Measurements from ENCODE around the gene ATP9A. TPM values are rescaled to one million over a fixed set of nuclear protein-coding genes. Genes with fewer than 3 reads are reported as not detected.

ATP9A gene
- total RNA-seq, 1 experiment from 2014 or later = 31.3 TPM

DNA sequence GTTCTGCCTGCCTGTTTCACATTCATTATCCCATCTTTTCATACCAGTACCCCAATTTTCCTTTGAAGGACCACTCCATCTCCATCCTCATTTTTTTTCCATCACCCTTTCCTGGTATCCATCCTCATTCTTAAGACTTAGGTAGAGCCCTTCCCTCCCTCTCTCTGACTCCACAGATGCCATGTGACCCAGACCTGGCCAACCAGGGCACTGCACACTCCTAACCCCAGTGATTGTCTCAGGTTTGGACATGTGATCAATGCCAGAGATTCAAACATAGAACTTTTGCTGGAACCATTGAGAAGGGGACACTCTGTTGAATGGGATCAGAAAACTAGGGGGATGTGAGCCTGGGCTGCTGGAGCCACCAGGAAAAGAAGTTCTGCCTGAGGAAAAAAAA, 186.6 kb downstream of the ATP9A start:
- intact Hi-C loops (cut with micrococcal nuclease) = no loop called here
- CTCF ChIA-PET = no interaction called here

DNA sequence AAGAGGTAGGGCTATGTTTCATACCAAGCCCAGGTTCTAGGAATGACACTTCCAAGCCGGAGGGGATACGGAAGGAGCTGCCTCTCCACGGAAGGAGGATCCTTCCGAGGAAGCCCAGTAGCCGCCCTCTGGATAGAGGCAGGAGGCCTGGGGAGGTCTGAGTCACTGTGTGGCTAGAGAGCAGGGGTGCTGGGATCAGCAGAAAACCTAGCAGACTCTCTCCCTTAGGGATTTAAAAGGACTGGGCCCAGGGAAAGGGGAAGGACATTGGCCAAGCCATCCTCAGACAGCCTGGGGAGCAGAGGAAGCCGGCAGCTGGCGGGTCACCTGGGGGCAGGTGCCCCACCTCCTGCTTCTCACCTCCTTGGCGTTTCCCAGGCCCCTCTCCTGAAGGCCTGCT, 189.1 kb downstream of the ATP9A start:
- TF ChIP-seq EZH2phosphoT487 (IDR thresholded peaks at IDR 0.05; ENCODE audit: borderline replicate concordance, low read length) (no peak), EZH2 (IDR thresholded peaks at IDR 0.05; ENCODE audit: low read length, unreplicated experiment) (no peak)
- TF ChIP-seq, protein P1, sequence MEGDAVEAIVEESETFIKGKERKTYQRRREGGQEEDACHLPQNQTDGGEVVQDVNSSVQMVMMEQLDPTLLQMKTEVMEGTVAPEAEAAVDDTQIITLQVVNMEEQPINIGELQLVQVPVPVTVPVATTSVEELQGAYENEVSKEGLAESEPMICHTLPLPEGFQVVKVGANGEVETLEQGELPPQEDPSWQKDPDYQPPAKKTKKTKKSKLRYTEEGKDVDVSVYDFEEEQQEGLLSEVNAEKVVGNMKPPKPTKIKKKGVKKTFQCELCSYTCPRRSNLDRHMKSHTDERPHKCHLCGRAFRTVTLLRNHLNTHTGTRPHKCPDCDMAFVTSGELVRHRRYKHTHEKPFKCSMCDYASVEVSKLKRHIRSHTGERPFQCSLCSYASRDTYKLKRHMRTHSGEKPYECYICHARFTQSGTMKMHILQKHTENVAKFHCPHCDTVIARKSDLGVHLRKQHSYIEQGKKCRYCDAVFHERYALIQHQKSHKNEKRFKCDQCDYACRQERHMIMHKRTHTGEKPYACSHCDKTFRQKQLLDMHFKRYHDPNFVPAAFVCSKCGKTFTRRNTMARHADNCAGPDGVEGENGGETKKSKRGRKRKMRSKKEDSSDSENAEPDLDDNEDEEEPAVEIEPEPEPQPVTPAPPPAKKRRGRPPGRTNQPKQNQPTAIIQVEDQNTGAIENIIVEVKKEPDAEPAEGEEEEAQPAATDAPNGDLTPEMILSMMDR (conservative IDR thresholded peaks at IDR 0.05; ENCODE audit: low read depth, low read length) = no peak
- no TSS peak for BruUV-seq (replicated peaks)
- no peaks in the 10 kb centered on the region for H3K9me2 ChIP-seq (replicated peaks; ENCODE audit: low read length)
- no peaks in the 10 kb centered on the region for H3K79me2 ChIP-seq (ENCODE audit: low read length)
- no peak overlapping the region for H2AFZ ChIP-seq (ENCODE audit: low read length)
- ChIA-PET POLR2A (ENCODE audit: unreplicated experiment) (no interaction called here), CTCF (no interaction called here)
- no peaks in the 10 kb centered on the region for H3K9me3 ChIP-seq (ENCODE audit: low read length)
- no peak overlapping the region for H3K4me2 ChIP-seq (ENCODE audit: low read length)
- intact Hi-C loops (cut with micrococcal nuclease) = no loop called here
- DNase-seq (peak; percentile 28), ATAC-seq (peak; percentile 77)
- no peaks in the 10 kb centered on the region for H3F3A ChIP-seq (ENCODE audit: low read length, unreplicated experiment)
- no peak overlapping the region for H3K9ac ChIP-seq (ENCODE audit: low read length)
- H3K4me3 ChIP-seq (ENCODE audit: low read length) = no peak overlapping the region
- no peak overlapping the region for H3K27ac ChIP-seq (ENCODE audit: low read length)
- no peaks in the 10 kb centered on the region for H4K20me1 ChIP-seq (ENCODE audit: low read length)
- H3K27me3 ChIP-seq (ENCODE audit: low read length) = no peaks in the 10 kb centered on the region
- H3K36me3 ChIP-seq (ENCODE audit: low read depth, low read length) = no peaks in the 10 kb centered on the region
- H3K4me1 ChIP-seq (ENCODE audit: insufficient read depth, low read length) = peaks cover under 1% of the 10 kb centered on the region

More for the DNA sequence above, 186.6 kb downstream of the ATP9A start:
- peaks cover 8% of the 10 kb centered on the region for H3K4me1 ChIP-seq (ENCODE audit: insufficient read depth, low read length)
- no peak for DNase-seq
- H3K27ac ChIP-seq (ENCODE audit: low read length) = no peak overlapping the region
- BruUV-seq (replicated peaks) = no TSS peak
- no peaks in the 10 kb centered on the region for H3K9me3 ChIP-seq (ENCODE audit: low read length)
- no peaks in the 10 kb centered on the region for H3K27me3 ChIP-seq (ENCODE audit: low read length)
- ATAC-seq = no peak
- no peaks in the 10 kb centered on the region for H3K9me2 ChIP-seq (replicated peaks; ENCODE audit: low read length)
- no peaks in the 10 kb centered on the region for H3K36me3 ChIP-seq (ENCODE audit: low read depth, low read length)
- no peak overlapping the region for H3K9ac ChIP-seq (ENCODE audit: low read length)
- TF ChIP-seq EZH2 (IDR thresholded peaks at IDR 0.05; ENCODE audit: low read length, unreplicated experiment) (no peak), EZH2phosphoT487 (IDR thresholded peaks at IDR 0.05; ENCODE audit: borderline replicate concordance, low read length) (no peak)
- TF ChIP-seq, protein P1 (conservative IDR thresholded peaks at IDR 0.05; ENCODE audit: low read depth, low read length) = no peak
- no peak overlapping the region for H2AFZ ChIP-seq (ENCODE audit: low read length)
- POLR2A ChIA-PET (ENCODE audit: unreplicated experiment) = no interaction called here
- H3F3A ChIP-seq (ENCODE audit: low read length, unreplicated experiment) = no peaks in the 10 kb centered on the region
- H3K79me2 ChIP-seq (ENCODE audit: low read length) = no peaks in the 10 kb centered on the region
- H4K20me1 ChIP-seq (ENCODE audit: low read length) = no peaks in the 10 kb centered on the region
- no peak overlapping the region for H3K4me3 ChIP-seq (ENCODE audit: low read length)
- H3K4me2 ChIP-seq (ENCODE audit: low read length) = no peak overlapping the region

DNA sequence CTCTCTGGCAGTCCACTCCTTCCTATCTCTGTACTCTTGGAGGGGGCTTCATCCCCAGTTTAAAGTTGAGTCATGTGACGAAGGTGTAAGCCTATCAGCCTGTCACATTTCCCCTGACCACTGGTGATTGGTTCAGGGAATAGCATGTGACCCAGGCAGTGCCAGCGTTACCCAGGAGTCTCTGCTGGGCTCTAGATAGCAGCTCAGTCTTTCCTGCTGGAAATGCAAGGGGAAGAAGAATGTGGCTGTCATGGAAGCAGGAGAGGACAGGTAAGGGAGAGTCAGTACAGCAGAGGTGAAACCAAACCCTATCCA, 190.1 kb downstream of the ATP9A start:
- intact Hi-C loops (cut with micrococcal nuclease) = no loop called here
- H2AFZ ChIP-seq (ENCODE audit: low read length) = no peak overlapping the region
- H3K4me1 ChIP-seq (ENCODE audit: insufficient read depth, low read length) = peaks cover 10% of the 10 kb centered on the region
- no peak for TF ChIP-seq EZH2 (IDR thresholded peaks at IDR 0.05; ENCODE audit: low read length, unreplicated experiment)
- TF ChIP-seq, protein P1 (conservative IDR thresholded peaks at IDR 0.05; ENCODE audit: low read depth, low read length) = no peak
- no peak for TF ChIP-seq EZH2phosphoT487 (IDR thresholded peaks at IDR 0.05; ENCODE audit: borderline replicate concordance, low read length)
- POLR2A ChIA-PET (ENCODE audit: unreplicated experiment) = no interaction called here
- no peaks in the 10 kb centered on the region for H3K36me3 ChIP-seq (ENCODE audit: low read depth, low read length)
- no peak overlapping the region for H3K4me3 ChIP-seq (ENCODE audit: low read length)
- H3K4me2 ChIP-seq (ENCODE audit: low read length) = no peak overlapping the region
- H3K9ac ChIP-seq (ENCODE audit: low read length) = no peak overlapping the region
- no peaks in the 10 kb centered on the region for H3K9me3 ChIP-seq (ENCODE audit: low read length)
- CTCF ChIA-PET = no interaction called here
- H3K79me2 ChIP-seq (ENCODE audit: low read length) = no peaks in the 10 kb centered on the region
- BruUV-seq (replicated peaks) = no TSS peak
- DNase-seq (no peak), ATAC-seq (no peak)
- H3K27me3 ChIP-seq (ENCODE audit: low read length) = no peaks in the 10 kb centered on the region
- H3K27ac ChIP-seq (ENCODE audit: low read length) = no peak overlapping the region
- no peaks in the 10 kb centered on the region for H4K20me1 ChIP-seq (ENCODE audit: low read length)
- H3F3A ChIP-seq (ENCODE audit: low read length, unreplicated experiment) = no peaks in the 10 kb centered on the region
- no peaks in the 10 kb centered on the region for H3K9me2 ChIP-seq (replicated peaks; ENCODE audit: low read length)

Data from PC-3 (cell line).